Brain microvascular endothelial cell (primary cell): ENCODE measurements around the gene BACH2.

ENCODE experiments used
- DNase-seq: peaks from one replicate; pipeline ENCODE4 v3.0.0-alpha.2; 2020
- H3K27ac ChIP-seq: fragments of 250-450 bp; sonication (Bioruptor Pico); 2 replicates; pipeline ENCODE4 v1.5.1; 2020; ENCODE audit warnings: mild to moderate bottlenecking, moderate library complexity
- H3K27me3 ChIP-seq: fragments of 250-450 bp; sonication (Bioruptor Pico); replicated peaks from 2 replicates; pipeline ENCODE4 v1.5.1; 2020; ENCODE audit warnings: mild to moderate bottlenecking
- H3K36me3 ChIP-seq: fragments of 250-450 bp; sonication (Bioruptor Pico); replicated peaks from 2 replicates; pipeline ENCODE4 v1.5.1; 2020; ENCODE audit warnings: mild to moderate bottlenecking
- H3K4me3 ChIP-seq: 2 replicates; pipeline ENCODE4 v1.5.1; 2011; ENCODE audit warnings: low read depth, mild to moderate bottlenecking, control low read depth, low read length, moderate library complexity
- CTCF ChIP-seq: IDR thresholded peaks from 2 replicates; pipeline ENCODE4 v1.5.1; 2011; ENCODE audit warnings: low read depth, mild to moderate bottlenecking, moderate library complexity, low read length, control low read depth, inconsistent platforms; ENCODE audit errors: missing control alignments
- in situ Hi-C: cut with HindIII; loops from 2 replicates; pipeline ENCODE4 v1.10.0; 2017; ENCODE audit warnings: low sequenced_read_pairs, low pct_ligation_motif_present

The BACH2 gene

DNA sequence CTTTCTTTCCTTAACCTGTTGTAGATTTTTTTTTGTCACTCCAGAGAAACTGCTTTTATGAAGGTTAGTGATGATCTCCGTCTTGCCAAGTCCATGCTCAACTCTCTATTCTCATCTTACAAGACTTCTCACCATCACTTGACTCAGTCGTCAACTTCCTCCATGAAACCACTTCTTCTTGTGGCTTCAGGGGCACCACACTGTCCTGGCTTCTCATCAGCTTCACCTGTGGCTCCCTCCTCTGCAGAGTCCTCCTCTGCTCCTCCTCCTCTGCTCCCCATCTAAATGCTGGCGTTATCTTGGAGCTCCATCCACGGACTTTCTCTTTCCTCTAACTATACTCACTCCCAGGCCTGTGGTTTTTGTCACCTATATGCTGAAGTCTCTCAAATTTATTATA, 187.5 kb downstream of the BACH2 start:
- Histone ChIP-seq H3K36me3 (no peaks in the 10 kb centered on the region), H3K27me3 (no peaks in the 10 kb centered on the region), H3K4me3 (no peak overlapping the region), H3K27ac (no peak overlapping the region)
- no peak for DNase-seq
- in situ Hi-C loops = no loop called here
- no peak for TF ChIP-seq CTCF

GRCh38 chr6:90107771-90108282, 188.8 kb downstream of the BACH2 start:
- no peak for TF ChIP-seq CTCF
- H3K27me3 ChIP-seq = no peaks in the 10 kb centered on the region

DNA sequence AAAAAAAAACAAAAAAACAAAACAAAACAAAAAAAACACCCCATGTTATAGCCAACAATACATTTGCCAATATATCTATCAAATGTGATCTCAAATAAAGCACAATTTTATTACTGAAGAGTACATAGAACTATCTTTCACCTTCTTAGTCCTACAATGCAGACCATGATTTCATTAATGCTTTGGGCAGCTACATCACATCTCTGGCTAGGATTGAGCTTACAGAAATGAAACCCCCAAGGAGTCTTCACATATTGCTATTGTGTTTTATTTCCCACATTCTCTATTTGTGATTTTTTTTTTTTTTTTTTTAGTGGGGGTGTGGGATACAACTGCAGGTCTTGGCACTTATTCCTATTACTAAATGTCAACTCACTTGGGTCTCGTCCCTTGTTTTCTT, 189.3 kb downstream of the BACH2 start:
- in situ Hi-C loops = no loop called here
- no peaks in the 10 kb centered on the region for H3K27me3 ChIP-seq
- no peaks in the 10 kb centered on the region for H3K36me3 ChIP-seq
- TF ChIP-seq CTCF = no peak
- H3K27ac ChIP-seq = no peak overlapping the region
- DNase-seq = no peak
- no peak overlapping the region for H3K4me3 ChIP-seq

More at GRCh38 chr6:90107771-90108282, 188.8 kb downstream of the BACH2 start:
- no peaks in the 10 kb centered on the region for H3K36me3 ChIP-seq
- in situ Hi-C loops = no loop called here
- H3K27ac ChIP-seq = no peak overlapping the region
- no peak for DNase-seq
- no peak overlapping the region for H3K4me3 ChIP-seq

DNA sequence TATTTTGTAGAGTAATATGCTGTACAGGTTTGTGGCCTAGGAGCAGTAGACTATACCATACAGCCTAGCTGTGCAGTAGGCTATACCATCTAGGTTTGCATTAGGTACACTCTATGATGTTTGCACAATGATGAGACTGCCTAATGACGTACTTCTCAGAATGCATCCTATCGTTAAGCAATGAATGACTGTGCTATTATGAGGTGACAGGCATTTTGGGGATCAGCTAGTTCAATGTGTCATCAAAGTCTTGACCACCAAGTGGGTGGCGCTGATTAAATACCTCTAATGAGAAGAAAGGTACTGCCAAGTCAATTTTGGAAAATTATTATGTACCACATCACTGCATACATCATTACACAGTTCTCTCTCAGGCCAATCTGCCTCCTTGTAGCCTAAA, 190.2 kb downstream of the BACH2 start:
- Histone ChIP-seq H3K36me3 (no peaks in the 10 kb centered on the region), H3K4me3 (no peak overlapping the region), H3K27me3 (no peaks in the 10 kb centered on the region), H3K27ac (no peak overlapping the region)
- no peak for TF ChIP-seq CTCF
- in situ Hi-C loops = no loop called here
- no peak for DNase-seq

DNA sequence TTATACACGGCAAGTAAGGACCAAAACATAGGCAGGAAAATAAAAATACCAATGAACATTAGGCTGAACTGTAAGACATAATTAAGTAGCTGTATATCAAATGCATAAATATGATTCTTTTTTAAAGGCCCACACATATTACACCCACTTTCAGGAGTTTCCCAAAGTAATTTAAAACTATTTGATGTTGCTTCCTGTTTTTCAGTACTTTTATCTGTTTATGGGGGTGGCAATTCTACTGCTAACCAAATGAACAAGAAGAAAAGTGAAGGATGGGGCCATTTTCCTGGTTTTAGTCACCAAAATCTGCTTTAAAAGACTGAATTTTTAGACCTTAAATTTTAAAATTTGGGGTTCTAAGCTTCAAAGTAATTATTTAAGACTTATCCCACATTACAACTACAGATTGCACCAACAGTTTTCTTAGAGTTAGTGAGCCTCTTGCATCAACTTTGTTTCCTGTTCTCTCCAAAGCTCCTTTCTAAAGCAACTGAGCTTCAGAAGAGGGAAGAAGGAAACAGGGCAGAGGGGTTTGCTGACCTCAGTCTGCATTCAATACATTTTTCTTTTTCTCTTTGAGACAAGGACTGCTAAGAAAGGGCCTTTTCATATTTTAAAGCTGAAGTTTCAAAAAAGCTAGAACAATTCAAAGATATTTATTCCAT, 191.0 kb downstream of the BACH2 start:
- TF ChIP-seq CTCF = no peak
- no peak overlapping the region for H3K27ac ChIP-seq
- in situ Hi-C loops = no loop called here
- H3K4me3 ChIP-seq = no peak overlapping the region
- H3K27me3 ChIP-seq = no peaks in the 10 kb centered on the region
- no peak for DNase-seq
- H3K36me3 ChIP-seq = no peaks in the 10 kb centered on the region
